Measurements from ENCODE around the gene MORC1. TPM values are rescaled to one million over a fixed set of nuclear protein-coding genes. Genes with fewer than 3 reads are reported as not detected.

Gene MORC1
- total RNA-seq, 2 donors from 2014 or later, result not detected

- Histone ChIP-seq H3K36me3 (no peaks in the 10 kb centered on the region), H3K27ac (no peak overlapping the region), H3K9me3 (no peaks in the 10 kb centered on the region), H3K4me1 (no peaks in the 10 kb centered on the region), H3K4me3 (no peak overlapping the region), H3K27me3 (no peaks in the 10 kb centered on the region)
- no peak for TF ChIP-seq CTCF (IDR thresholded peaks at IDR 0.05)
- no peak for DNase-seq (ENCODE audit: low spot score)
Observed at GRCh38 chr3:108947855-108948254, 170.1 kb downstream of the MORC1 start.

GRCh38 chr3:108946292-108947285, 171.3 kb downstream of the MORC1 start:
- Histone ChIP-seq H3K4me3 (no peak overlapping the region), H3K27me3 (no peaks in the 10 kb centered on the region), H3K36me3 (no peaks in the 10 kb centered on the region), H3K27ac (no peak overlapping the region), H3K4me1 (no peaks in the 10 kb centered on the region), H3K9me3 (no peaks in the 10 kb centered on the region)
- TF ChIP-seq CTCF (IDR thresholded peaks at IDR 0.05), result no peak
- no peak for DNase-seq (ENCODE audit: low spot score)

GRCh38 chr3:108940568-108941263, 177.2 kb downstream of the MORC1 start:
- Histone ChIP-seq H3K4me3 (no peak overlapping the region), H3K4me1 (no peaks in the 10 kb centered on the region), H3K9me3 (no peaks in the 10 kb centered on the region), H3K36me3 (no peaks in the 10 kb centered on the region), H3K27me3 (no peaks in the 10 kb centered on the region), H3K27ac (no peak overlapping the region)
- DNase-seq (ENCODE audit: low spot score), result no peak
- no peak for TF ChIP-seq CTCF (IDR thresholded peaks at IDR 0.05)

- Histone ChIP-seq H3K36me3 (no peaks in the 10 kb centered on the region), H3K9me3 (no peaks in the 10 kb centered on the region), H3K4me1 (no peaks in the 10 kb centered on the region), H3K27me3 (no peaks in the 10 kb centered on the region), H3K4me3 (no peak overlapping the region), H3K27ac (no peak overlapping the region)
- no peak for DNase-seq (ENCODE audit: low spot score)
- no peak for TF ChIP-seq CTCF (IDR thresholded peaks at IDR 0.05)
Observed at GRCh38 chr3:108940166-108940565, 177.8 kb downstream of the MORC1 start.

GRCh38 chr3:108936924-108937689, 180.8 kb downstream of the MORC1 start:
- no peaks in the 10 kb centered on the region for H3K27me3 ChIP-seq
- DNase-seq (ENCODE audit: low spot score), result no peak

More at GRCh38 chr3:108936924-108937689, 180.8 kb downstream of the MORC1 start:
- Histone ChIP-seq H3K9me3 (no peaks in the 10 kb centered on the region), H3K4me1 (no peaks in the 10 kb centered on the region), H3K36me3 (no peaks in the 10 kb centered on the region), H3K27ac (no peak overlapping the region), H3K4me3 (no peak overlapping the region)
- TF ChIP-seq CTCF (IDR thresholded peaks at IDR 0.05), result no peak

All from right atrium auricular region (tissue), 2 donors.